HG02884 (cell line): Measurements from ENCODE around the gene TUBA4A.

ENCODE experiments used
- ATAC-seq: cut with Tn5 transposase; IDR thresholded peaks from one replicate; pipeline ENCODE4 v1.9.1; 2021; ENCODE audit warnings: mild to moderate bottlenecking, moderate library complexity; ENCODE audit not compliant: unreplicated experiment

Gene TUBA4A

GRCh38 chr2:219253753-219254589 lies at the start of gene TUBA4A:
Gene TUBA4A, minus strand, starts transcription at chr2:219253918. Its CDS starts 60 bp downstream, at chr2:219253858.
- ATAC-seq, result peak; percentile 47

- ATAC-seq, result no peak
Measured at GRCh38 chr2:219302412-219302968, 48.8 kb upstream of the TUBA4A start.

GRCh38 chr2:219300022-219300421 lies 46.3 kb upstream of the TUBA4A start:
- ATAC-seq, result no peak

- ATAC-seq, result no peak
Measured at GRCh38 chr2:219299372-219299760, 45.6 kb upstream of the TUBA4A start.

- peak; percentile 45 for ATAC-seq
Measured at GRCh38 chr2:219298759-219299371, 45.1 kb upstream of the TUBA4A start.

GRCh38 chr2:219297766-219298456 lies 44.2 kb upstream of the TUBA4A start:
- ATAC-seq, result no peak

GRCh38 chr2:219296631-219297391 lies 43.1 kb upstream of the TUBA4A start:
- ATAC-seq, result no peak

GRCh38 chr2:219296142-219296541 lies 42.4 kb upstream of the TUBA4A start:
- no peak for ATAC-seq

GRCh38 chr2:219294356-219295351 lies 40.9 kb upstream of the TUBA4A start:
- ATAC-seq, result peak; percentile 87

GRCh38 chr2:219293736-219294231 lies 40.1 kb upstream of the TUBA4A start:
- ATAC-seq, result no peak

GRCh38 chr2:219292616-219293015 lies 38.9 kb upstream of the TUBA4A start:
- ATAC-seq, result no peak

GRCh38 chr2:219291910-219292490 lies 38.3 kb upstream of the TUBA4A start:
- no peak for ATAC-seq

GRCh38 chr2:219291394-219291793 lies 37.7 kb upstream of the TUBA4A start:
- ATAC-seq, result no peak

GRCh38 chr2:219290381-219291171 lies 36.9 kb upstream of the TUBA4A start:
- no peak for ATAC-seq

GRCh38 chr2:219289537-219290361 lies 36.0 kb upstream of the TUBA4A start:
- ATAC-seq, result no peak

- ATAC-seq, result no peak
Measured at GRCh38 chr2:219289195-219289536, 35.4 kb upstream of the TUBA4A start.

- ATAC-seq, result no peak
Measured at GRCh38 chr2:219287580-219288265, 34.0 kb upstream of the TUBA4A start.
